Mesenteric fat pad (tissue), 1 donor: ENCODE results near the gene TBC1D1. TPM values are rescaled to one million over a fixed set of nuclear protein-coding genes. Genes with fewer than 3 reads are reported as not detected.

Experiments
- DNase-seq: peaks from one replicate; pipeline ENCODE4 v3.0.0-alpha.2; 2020; ENCODE audit warnings: low spot score
- total RNA-seq: library from RNA; stranded (reverse); fragmentation: NEBNext Ultra II Directional; extraction: Animal tissue kit (Norgen Biotek cat#: 25700); gene quantifications from one replicate; pipeline ENCODE4 v1.2.1, GENCODE V29; 2021
- donor health status: DM: yes; HTN: yes; CAD: no.

TBC1D1 gene
- total RNA-seq, 1 donor from 2014 or later, result 45.3 TPM

GRCh38 chr4:37889849-37890800 is 759 bp upstream of the TBC1D1 start:
- DNase-seq, result no peak

DNA sequence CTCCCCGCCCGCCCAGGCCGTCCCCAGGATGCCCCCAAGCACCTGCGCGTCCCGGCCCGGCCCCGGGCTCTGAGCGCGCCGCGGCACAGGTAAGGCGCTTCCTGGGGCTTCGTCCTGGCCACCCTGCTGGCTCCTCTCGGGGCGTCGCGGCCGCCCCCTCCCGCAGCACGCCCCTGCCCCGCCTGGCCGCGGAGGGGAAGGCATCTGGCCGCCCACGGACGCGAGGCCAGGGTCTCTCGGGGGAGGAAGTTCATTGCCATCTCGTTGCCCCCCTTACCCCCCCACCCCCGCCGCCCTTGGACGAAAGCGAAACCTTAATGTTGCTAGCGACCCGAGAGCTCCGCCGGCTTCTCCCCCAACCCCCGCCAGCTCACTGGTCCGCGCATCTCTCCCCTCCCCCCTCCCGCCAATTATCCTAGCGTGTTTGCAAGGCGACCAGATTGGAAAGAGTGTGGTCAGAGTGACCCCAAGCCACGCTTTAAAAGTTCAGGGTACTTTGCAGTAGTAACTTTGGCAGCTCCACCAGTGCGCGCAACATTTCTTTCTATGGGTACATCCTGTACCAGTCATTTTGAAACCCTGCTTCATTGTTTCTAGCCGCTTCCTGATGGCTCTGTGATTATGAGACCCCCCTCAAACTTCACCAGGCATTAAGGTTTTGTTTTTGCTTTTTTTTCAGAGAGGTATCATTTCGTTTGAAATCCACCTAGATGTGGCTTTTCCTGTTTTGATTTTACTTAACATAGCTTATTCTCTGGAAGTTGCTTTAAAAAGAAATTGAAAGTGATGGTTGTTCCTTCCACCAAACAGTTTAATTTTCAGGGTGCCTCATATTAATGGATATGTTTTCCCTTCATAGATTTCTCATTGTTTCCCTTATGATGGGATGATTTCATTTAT is 626 bp downstream of the TBC1D1 start:
- no peak for DNase-seq

GRCh38 chr4:37892641-37893040 is 1.8 kb downstream of the TBC1D1 start:
- DNase-seq, result no peak

DNA sequence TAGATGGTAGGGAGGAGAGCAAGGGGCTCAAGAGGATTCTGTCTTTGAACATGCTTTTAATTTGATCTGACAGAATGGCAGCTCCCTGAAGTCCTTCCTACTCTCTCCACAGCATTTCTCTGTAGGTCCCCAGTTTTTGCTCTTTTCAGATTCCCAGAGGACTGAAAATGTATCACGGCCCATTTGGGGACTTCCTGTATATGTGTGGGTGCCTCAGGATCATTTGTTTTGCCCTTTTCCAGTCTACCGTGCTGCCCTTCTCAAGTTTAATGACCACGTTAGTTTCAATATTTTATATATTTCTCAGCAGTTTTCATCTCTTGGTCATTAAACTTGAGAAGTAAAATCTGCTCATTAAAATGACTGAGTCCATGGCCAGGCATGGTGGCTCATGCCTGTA is 2.3 kb downstream of the TBC1D1 start:
- no peak for DNase-seq

DNA sequence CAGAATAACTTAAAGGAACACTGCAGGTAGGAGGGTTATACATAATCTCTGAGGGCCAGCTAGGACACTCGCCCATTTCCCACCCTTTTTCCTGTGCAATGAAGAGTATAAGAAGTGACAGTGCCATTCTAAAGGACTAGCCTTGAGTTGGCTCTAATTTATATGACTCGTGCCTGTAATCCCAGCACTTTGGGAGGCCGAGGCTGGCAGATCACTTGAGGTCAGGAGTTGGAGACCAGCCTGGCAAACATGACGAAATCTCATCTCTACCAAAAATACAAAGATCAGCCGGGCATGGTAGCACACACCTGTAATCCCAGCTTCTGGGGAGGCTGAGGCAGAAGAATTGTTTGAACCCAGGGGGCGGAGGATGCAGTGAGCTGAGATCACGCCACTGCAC is 4.4 kb downstream of the TBC1D1 start:
- no peak for DNase-seq

GRCh38 chr4:37896206-37896860 is 5.4 kb downstream of the TBC1D1 start:
- DNase-seq, result no peak

DNA sequence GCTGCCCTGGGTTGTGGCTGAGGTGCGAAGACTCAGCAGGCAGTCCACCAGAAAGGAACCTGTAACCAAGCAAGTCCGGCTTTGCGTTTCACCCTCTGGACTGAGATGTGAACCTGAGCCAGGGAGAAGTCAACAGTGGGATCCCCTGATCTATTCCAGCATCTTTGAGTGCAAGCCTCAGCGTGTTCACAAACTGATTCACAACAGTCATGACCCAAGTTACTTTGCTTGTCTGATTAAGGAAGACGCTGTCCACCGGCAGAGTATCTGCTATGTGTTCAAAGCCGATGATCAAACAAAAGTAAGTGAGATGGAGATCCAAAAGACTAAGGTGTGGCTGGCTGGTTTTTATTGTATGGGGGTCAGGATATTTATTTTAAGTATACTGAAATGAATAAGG is 11.3 kb downstream of the TBC1D1 start:
- DNase-seq, result no peak

- no peak for DNase-seq
Observed at GRCh38 chr4:37902738-37903693, 12.1 kb downstream of the TBC1D1 start.

- DNase-seq, result no peak
Observed at GRCh38 chr4:37903901-37904300, 13.0 kb downstream of the TBC1D1 start.

- DNase-seq, result no peak
Observed at GRCh38 chr4:37904824-37905223, 13.9 kb downstream of the TBC1D1 start.

- DNase-seq, result no peak
Observed at GRCh38 chr4:37905533-37906169, 14.8 kb downstream of the TBC1D1 start.

DNA sequence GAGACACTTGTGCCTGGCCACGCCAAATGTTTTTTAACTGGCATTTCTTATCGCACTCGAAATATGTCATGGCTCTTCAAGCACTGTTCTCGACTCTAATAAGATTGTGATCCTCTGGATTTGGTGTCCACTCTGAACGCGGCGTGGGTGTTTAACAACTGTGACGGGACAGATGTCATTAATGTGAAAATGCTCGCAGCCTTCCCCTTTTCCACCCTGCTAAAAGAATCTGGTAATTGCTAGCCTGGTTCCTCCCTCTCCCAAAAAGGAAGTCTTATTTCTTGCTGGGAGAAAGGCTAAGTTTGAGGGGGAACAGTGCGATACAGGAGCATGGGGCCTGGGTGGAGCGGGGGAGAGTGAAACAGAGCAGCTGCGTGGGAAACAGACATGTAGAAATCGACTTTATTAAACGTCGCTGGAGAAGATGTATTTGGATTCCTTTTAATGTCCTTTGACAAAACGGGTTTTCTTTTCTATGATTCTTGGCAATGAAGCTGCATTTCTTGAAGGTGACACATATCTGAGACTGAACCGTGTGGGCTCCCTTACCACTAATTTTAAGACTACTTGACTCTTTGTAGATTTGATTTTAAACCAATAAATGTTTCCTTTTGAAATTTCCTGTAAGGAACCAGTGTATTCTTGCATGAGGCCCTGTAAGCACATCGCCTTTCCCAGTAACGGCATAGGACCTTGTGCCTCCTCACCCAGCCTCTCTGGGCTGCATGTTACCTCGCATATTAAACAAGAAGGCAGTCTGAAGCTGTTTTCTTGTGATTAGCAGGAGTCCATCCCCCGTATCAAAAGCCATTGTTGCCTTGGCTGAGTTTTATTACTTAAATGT is 17.8 kb downstream of the TBC1D1 start:
- DNase-seq, result no peak

DNA sequence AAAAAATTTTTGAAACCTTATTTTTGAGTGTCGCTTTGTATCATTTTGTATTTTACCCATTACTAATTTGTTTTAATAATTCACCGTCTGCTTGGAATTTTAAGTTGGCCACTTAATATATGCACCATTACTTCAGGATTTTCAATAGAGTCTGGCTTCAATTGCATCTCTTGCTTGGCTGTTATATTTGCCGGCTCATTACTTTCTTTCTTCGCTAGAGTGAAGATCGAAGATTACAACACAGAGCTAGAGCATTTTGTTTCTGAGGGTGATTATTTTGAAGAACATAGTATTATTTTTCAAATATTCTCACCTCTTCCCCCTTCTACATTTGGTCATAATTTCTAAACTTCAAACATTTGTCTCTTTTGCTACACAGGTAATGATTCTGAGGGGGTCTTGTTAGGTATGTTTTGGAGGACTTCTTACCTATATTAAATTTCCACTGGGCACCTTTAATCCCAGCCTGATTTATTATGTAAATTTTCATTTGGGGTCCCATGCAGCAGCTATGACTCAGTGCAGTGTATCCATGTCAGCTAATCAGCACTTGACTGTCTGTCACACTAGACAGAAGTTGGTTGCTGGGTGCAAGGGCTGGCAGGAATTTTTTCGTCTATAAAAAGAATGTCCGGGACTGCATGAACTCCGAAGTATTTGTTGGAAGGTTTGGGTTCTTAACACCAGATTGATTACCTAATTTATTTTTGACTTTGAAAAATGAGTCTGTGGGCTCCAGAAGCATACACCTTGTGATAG is 18.6 kb downstream of the TBC1D1 start:
- no peak for DNase-seq

GRCh38 chr4:37910091-37910486 is 19.2 kb downstream of the TBC1D1 start:
- no peak for DNase-seq

DNA sequence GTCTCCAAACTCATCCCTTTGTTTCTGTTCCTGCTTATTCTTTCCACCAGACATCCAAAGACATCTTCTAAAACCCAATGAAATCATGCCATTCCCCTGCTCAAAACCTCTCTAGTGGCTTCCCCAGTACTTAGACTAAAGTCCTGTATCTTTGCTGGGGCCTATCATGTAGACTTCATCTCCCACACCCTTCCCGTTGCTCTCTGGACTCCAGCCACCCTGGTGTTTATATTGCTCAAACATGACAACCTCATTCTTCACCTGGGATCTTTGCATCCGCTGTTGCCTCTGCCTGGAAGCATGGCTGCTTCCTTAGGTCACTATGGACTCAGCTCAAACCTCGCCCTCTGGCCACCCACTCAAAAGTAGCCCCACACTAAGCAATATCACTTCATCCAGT is 23.7 kb downstream of the TBC1D1 start:
- no peak for DNase-seq

- DNase-seq, result no peak
Observed at GRCh38 chr4:37917388-37917787, 26.5 kb downstream of the TBC1D1 start.

GRCh38 chr4:37918653-37919052 is 27.8 kb downstream of the TBC1D1 start:
- DNase-seq, result no peak

DNA sequence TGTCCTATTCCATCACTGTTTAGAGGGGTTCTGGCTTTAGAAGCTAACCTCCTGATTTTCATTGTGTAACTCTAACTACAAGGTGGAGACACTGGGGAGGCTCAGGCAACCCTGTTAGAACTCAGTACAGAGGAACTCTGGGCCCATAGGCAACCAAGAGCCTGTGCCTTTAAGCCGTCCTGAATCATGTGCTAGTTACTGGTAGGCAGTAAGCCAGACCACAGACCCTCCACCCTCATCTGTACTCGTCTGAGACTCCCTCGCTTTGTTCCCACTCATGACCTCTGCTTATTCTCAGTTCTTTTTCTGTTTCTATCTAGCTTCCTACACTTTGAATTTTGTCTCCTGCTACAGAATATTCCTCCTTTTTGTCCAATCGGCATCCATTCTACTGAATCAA is 31.4 kb downstream of the TBC1D1 start:
- DNase-seq, result no peak
